Thyroid gland (tissue), 4 donors: ENCODE data around the gene SMYD2. TPM values are rescaled to one million over a fixed set of nuclear protein-coding genes. Genes with fewer than 3 reads are reported as not detected.

Experiments used
- DNase-seq, 2 donors: peaks; one replicate each; pipeline ENCODE4 v3.0.0-alpha.2; 2019
- H3K27ac ChIP-seq, 3 donors: fragments of 200-600 bp; sonication (generic); 1 replicate in 2 of 3; 2 replicates in 1 of 3; pipeline ENCODE4 v1.5.1; 2016 to 2019; ENCODE audit warnings: mild to moderate bottlenecking in 1 of 3, moderate library complexity in 1 of 3
- H3K27me3 ChIP-seq: fragments of 200-600 bp; sonication (generic); one replicate; pipeline ENCODE4 v1.5.1; 2019
- H3K36me3 ChIP-seq, 2 donors: fragments of 200-600 bp; sonication (generic); one replicate each; pipeline ENCODE4 v1.5.1; 2016 to 2019
- H3K4me1 ChIP-seq, 2 donors: fragments of 200-600 bp; sonication (generic); one replicate each; pipeline ENCODE4 v1.5.1; 2017 to 2019
- H3K4me3 ChIP-seq, 3 donors: fragments of 200-600 bp; sonication (generic); replicated peaks in 1 of 3; 1 replicate in 2 of 3; 2 replicates in 1 of 3; pipeline ENCODE4 v1.5.1; 2016; ENCODE audit warnings: mild to moderate bottlenecking in 1 of 3
- H3K9me3 ChIP-seq: fragments of 200-600 bp; sonication (generic); one replicate; pipeline ENCODE4 v1.5.1; 2017
- POLR2A ChIP-seq, 2 donors: fragments of 450-650 bp; IDR thresholded peaks; one replicate each; pipeline ENCODE4 v1.6.1; 2017; ENCODE audit warnings: antibody characterized with exemption in 2 of 2, mild to moderate bottlenecking in 2 of 2, moderate library complexity in 1 of 2
- WGBS, 2 donors: methylation state at CpG; one replicate each; pipeline ENCODE4 v1.1.5; 2017; 5-methylcytosine and 5-hydroxymethylcytosine counted together
- intact Hi-C: fragments of 100-400 bp; cut with DNase I; formaldehyde crosslinking; loops from one replicate; pipeline ENCODE4 v1.15.1; 2023
- total RNA-seq, 4 donors: library from RNA; depleted of rRNA; stranded (reverse); fragments of >200 nt; gene quantifications; one replicate each; pipeline ENCODE4 v1.2.3, GENCODE V29; 2016
- TF ChIP-seq, protein P1 (sequence below), 6 experiments: fragments of 200-600 bp in 3 of 6; fragments of 450-650 bp in 3 of 6; sonication (generic) in 3 of 6; IDR thresholded peaks; one replicate each; pipeline ENCODE4 v1.5.1; 2016 to 2019; ENCODE audit warnings: antibody characterized with exemption in 6 of 6, mild to moderate bottlenecking in 2 of 6, inconsistent platforms in 1 of 6, moderate library complexity in 1 of 6

Gene SMYD2
- total RNA-seq, 4 donors from 2014 or later: 37.6 to 56.1 (median 44.5) TPM

DNA sequence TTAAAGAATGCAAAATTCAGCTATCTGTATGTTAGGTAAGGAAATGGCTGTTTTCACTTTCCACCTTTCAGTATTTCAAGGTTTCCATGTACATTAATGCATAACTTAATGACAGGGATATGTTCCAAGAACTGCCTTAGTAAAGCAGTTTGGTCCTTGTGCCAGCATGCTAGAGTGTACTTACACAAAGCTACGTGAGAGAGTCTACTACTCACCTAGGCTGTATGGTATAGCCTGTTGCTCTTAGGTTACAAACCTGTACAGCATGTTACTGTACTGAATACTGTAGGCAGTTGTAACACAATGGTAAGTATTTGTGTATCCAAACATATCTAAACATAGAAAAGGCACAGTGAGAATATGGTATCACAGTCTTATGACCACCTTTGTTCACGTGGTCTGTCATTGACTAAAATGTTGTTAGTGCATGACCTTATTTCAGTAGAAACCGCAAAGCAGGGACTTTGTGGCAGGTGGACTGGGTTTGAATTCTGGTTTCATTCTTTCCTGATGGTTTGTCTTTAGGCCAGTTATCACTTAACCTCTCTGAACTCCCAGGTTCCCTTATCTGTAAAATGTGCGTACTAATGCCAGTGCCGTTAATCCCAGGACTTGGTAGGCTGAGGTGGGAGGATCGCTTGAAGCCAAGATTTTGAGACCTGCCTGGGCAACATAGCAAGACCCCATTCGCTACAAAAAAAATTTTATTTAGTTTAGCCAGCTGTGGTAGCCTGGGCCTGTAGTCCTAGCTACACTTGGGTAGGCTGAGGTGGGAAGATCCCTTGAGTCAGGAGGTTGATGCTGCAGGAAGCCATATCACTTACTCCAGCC lies 4.9 kb downstream of the SMYD2 start:
- no peak for DNase-seq
- H3K9me3 ChIP-seq: no peaks in the 10 kb centered on the region
- 95% methylated on average over 7 of the region's 7 CpGs for WGBS, 2 donors
- intact Hi-C loops: no loop called here
- no peak for TF ChIP-seq POLR2A (IDR thresholded peaks at IDR 0.05)
- TF ChIP-seq, protein P1, sequence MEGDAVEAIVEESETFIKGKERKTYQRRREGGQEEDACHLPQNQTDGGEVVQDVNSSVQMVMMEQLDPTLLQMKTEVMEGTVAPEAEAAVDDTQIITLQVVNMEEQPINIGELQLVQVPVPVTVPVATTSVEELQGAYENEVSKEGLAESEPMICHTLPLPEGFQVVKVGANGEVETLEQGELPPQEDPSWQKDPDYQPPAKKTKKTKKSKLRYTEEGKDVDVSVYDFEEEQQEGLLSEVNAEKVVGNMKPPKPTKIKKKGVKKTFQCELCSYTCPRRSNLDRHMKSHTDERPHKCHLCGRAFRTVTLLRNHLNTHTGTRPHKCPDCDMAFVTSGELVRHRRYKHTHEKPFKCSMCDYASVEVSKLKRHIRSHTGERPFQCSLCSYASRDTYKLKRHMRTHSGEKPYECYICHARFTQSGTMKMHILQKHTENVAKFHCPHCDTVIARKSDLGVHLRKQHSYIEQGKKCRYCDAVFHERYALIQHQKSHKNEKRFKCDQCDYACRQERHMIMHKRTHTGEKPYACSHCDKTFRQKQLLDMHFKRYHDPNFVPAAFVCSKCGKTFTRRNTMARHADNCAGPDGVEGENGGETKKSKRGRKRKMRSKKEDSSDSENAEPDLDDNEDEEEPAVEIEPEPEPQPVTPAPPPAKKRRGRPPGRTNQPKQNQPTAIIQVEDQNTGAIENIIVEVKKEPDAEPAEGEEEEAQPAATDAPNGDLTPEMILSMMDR (IDR thresholded peaks at IDR 0.05): no peak
- H3K27me3 ChIP-seq: no peaks in the 10 kb centered on the region
- H3K4me3 ChIP-seq: no peak overlapping the region
- no peak overlapping the region for H3K27ac ChIP-seq
- H3K4me1 ChIP-seq: peaks cover 0 to 6% of the 10 kb centered on the region in 2 donors
- no peaks in the 10 kb centered on the region for H3K36me3 ChIP-seq

DNA sequence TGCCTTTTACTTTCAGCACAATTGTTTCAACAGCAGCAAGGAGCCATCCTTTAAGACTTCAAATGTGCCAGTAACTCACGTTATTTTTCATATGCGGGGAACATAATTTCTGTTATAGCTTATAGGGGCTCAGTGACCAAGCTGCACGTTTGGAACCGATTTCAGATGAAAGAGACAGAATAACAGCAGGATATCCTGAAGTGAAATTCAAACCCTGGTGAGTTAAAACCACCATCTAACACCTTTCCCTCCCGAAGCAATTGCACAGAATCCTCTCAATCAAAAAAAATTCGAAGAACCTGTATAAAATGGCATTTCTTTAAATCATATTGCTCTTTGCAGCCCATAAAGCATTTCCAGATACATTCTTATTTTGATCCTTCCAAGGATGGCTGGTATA lies 6.9 kb downstream of the SMYD2 start:
- H3K27me3 ChIP-seq: no peaks in the 10 kb centered on the region
- intact Hi-C loops: no loop called here
- H3K4me3 ChIP-seq: no peak overlapping the region
- TF ChIP-seq, protein P1 (IDR thresholded peaks at IDR 0.05): no peak
- TF ChIP-seq POLR2A (IDR thresholded peaks at IDR 0.05): no peak
- no peaks in the 10 kb centered on the region for H3K36me3 ChIP-seq
- H3K4me1 ChIP-seq: peaks cover 0 to 6% of the 10 kb centered on the region in 2 donors
- H3K27ac ChIP-seq: no peak overlapping the region
- DNase-seq: no peak
- 82 to 85% methylated on average over 6 of the region's 6 CpGs for WGBS, 2 donors
- H3K9me3 ChIP-seq: no peaks in the 10 kb centered on the region

- Histone ChIP-seq H3K9me3 (no peaks in the 10 kb centered on the region), H3K36me3 (no peaks in the 10 kb centered on the region), H3K4me1 (peaks cover 0 to 5% of the 10 kb centered on the region in 2 donors), H3K27ac (no peak overlapping the region), H3K4me3 (no peak overlapping the region), H3K27me3 (no peaks in the 10 kb centered on the region)
- intact Hi-C loops: no loop called here
- TF ChIP-seq POLR2A (IDR thresholded peaks at IDR 0.05): no peak
- TF ChIP-seq, protein P1 (IDR thresholded peaks at IDR 0.05): no peak
- DNase-seq: no peak
- 81 to 85% methylated on average over 7 of the region's 7 CpGs for WGBS, 2 donors
Observed at GRCh38 chr1:214289574-214290272, 8.8 kb downstream of the SMYD2 start.

- no peaks in the 10 kb centered on the region for H3K4me1 ChIP-seq
- intact Hi-C loops: no loop called here
- TF ChIP-seq POLR2A (IDR thresholded peaks at IDR 0.05): no peak
- TF ChIP-seq, protein P1 (IDR thresholded peaks at IDR 0.05): no peak
- no peaks in the 10 kb centered on the region for H3K36me3 ChIP-seq
- no peak overlapping the region for H3K27ac ChIP-seq
- no peaks in the 10 kb centered on the region for H3K9me3 ChIP-seq
- 78 to 85% methylated on average over 5 of the region's 5 CpGs for WGBS, 2 donors
- no peak overlapping the region for H3K4me3 ChIP-seq
- no peaks in the 10 kb centered on the region for H3K27me3 ChIP-seq
- no peak for DNase-seq
Observed at GRCh38 chr1:214290424-214291037, 9.6 kb downstream of the SMYD2 start.
